Neuronal stem cell (in vitro differentiated cells): Measurements from ENCODE around the gene CHL1.

ENCODE experiments used
- DNase-seq: peaks from one replicate; pipeline ENCODE4 v3.0.0-alpha.2; 2013; ENCODE audit warnings: low spot score
- H2AFZ ChIP-seq: one replicate; pipeline ENCODE4 v1.6.1; 2013; ENCODE audit warnings: mild to moderate bottlenecking, low read length, inconsistent platforms
- H2AK5ac ChIP-seq: 2 replicates; pipeline ENCODE4 v1.6.1; 2013; ENCODE audit warnings: low read depth, mild to moderate bottlenecking, inconsistent platforms, low read length, moderate library complexity, mixed read lengths
- H2BK120ac ChIP-seq: 2 replicates; pipeline ENCODE4 v1.6.1; 2013; ENCODE audit warnings: low read depth, mild to moderate bottlenecking, inconsistent platforms, low read length, moderate library complexity, mixed read lengths
- H2BK12ac ChIP-seq: one replicate; pipeline ENCODE4 v1.6.1; 2013; ENCODE audit warnings: low read length, inconsistent platforms
- H2BK15ac ChIP-seq: 2 replicates; pipeline ENCODE4 v1.6.1; 2013; ENCODE audit warnings: mild to moderate bottlenecking, low read length, inconsistent platforms, mixed read lengths
- H2BK5ac ChIP-seq: one replicate; pipeline ENCODE4 v1.6.1; 2013; ENCODE audit warnings: inconsistent platforms, mild to moderate bottlenecking, low read length, moderate library complexity
- H3K14ac ChIP-seq: one replicate; pipeline ENCODE4 v1.6.1; 2013; ENCODE audit warnings: low read length, inconsistent platforms
- H3K18ac ChIP-seq: 2 replicates; pipeline ENCODE4 v1.6.1; 2013; ENCODE audit warnings: low read length, inconsistent platforms
- H3K23ac ChIP-seq: 2 replicates; pipeline ENCODE4 v1.6.1; 2013; ENCODE audit warnings: low read depth, mild to moderate bottlenecking, mixed read lengths, low read length, inconsistent platforms; ENCODE audit not compliant: poor library complexity
- H3K27ac ChIP-seq: replicated peaks from 3 replicates; pipeline ENCODE4 v1.5.1; 2013; ENCODE audit warnings: low read length, inconsistent platforms
- H3K27me3 ChIP-seq, 3 experiments: 2 replicates each; pipeline ENCODE4 v1.6.1; 2013; ENCODE audit warnings: low read length in 3 of 3, mild to moderate bottlenecking in 2 of 3, inconsistent platforms in 1 of 3, low read depth in 1 of 3, mixed read lengths in 1 of 3, moderate library complexity in 1 of 3; ENCODE audit not compliant: control insufficient read depth in 3 of 3, insufficient read depth in 3 of 3
- H3K36me3 ChIP-seq, 2 donors: replicated peaks in 1 of 2; 2 replicates each; pipeline ENCODE4 v1.6.1; 2013; ENCODE audit warnings: low read length in 2 of 2; ENCODE audit not compliant: control insufficient read depth in 2 of 2, insufficient read depth in 2 of 2
- H3K4ac ChIP-seq: 2 replicates; pipeline ENCODE4 v1.6.1; 2013; ENCODE audit warnings: inconsistent platforms, mild to moderate bottlenecking, low read length, moderate library complexity
- H3K4me1 ChIP-seq, 2 donors: 1 replicate in 1 of 2; 2 replicates in 1 of 2; pipeline ENCODE4 v1.6.1; 2013; ENCODE audit warnings: low read length in 2 of 2, low read depth in 1 of 2; ENCODE audit not compliant: control insufficient read depth in 2 of 2, insufficient read depth in 1 of 2
- H3K4me2 ChIP-seq: one replicate; pipeline ENCODE4 v1.6.1; 2013; ENCODE audit warnings: mild to moderate bottlenecking, low read length, inconsistent platforms; ENCODE audit not compliant: insufficient read depth, poor library complexity, severe bottlenecking
- H3K4me3 ChIP-seq, 2 donors: 2 replicates each; pipeline ENCODE4 v1.5.1; 2013; ENCODE audit warnings: low read length in 2 of 2, mild to moderate bottlenecking in 2 of 2, inconsistent platforms in 1 of 2, moderate library complexity in 1 of 2
- H3K79me1 ChIP-seq: one replicate; pipeline ENCODE4 v1.6.1; 2013; ENCODE audit warnings: low read depth, mild to moderate bottlenecking, inconsistent platforms, low read length, moderate library complexity
- H3K9ac ChIP-seq: one replicate; pipeline ENCODE4 v1.6.1; 2013; ENCODE audit warnings: mild to moderate bottlenecking, low read depth, low read length, inconsistent platforms; ENCODE audit not compliant: poor library complexity
- H3K9me3 ChIP-seq, 2 donors: replicated peaks in 1 of 2; 2 replicates each; pipeline versions ENCODE3 to v1.6.1; 2013; ENCODE audit warnings: low read length in 2 of 2, mild to moderate bottlenecking in 2 of 2, inconsistent platforms in 1 of 2, low read depth in 1 of 2, mixed read lengths in 1 of 2, moderate library complexity in 1 of 2; ENCODE audit not compliant: control insufficient read depth in 2 of 2, insufficient read depth in 1 of 2
- H4K8ac ChIP-seq: one replicate; pipeline ENCODE4 v1.6.1; 2013; ENCODE audit warnings: low read depth, mild to moderate bottlenecking, inconsistent platforms, low read length, moderate library complexity
- H4K91ac ChIP-seq: one replicate; pipeline ENCODE4 v1.6.1; 2013; ENCODE audit warnings: low read length, low read depth, mild to moderate bottlenecking, inconsistent platforms; ENCODE audit not compliant: poor library complexity
- WGBS, 2 donors: extraction: QIAGEN DNeasy Blood & Tissue Kit; methylation state at CpG; one replicate each; pipeline ENCODE4 v1.1.7; 2013; ENCODE audit warnings: missing lambda C conversion rate in 2 of 2, mixed read lengths in 1 of 2; ENCODE audit not compliant: insufficient read length in 2 of 2, insufficient replicate concordance in 1 of 2; ENCODE audit errors: extremely low coverage in 2 of 2; 5-methylcytosine and 5-hydroxymethylcytosine counted together

The CHL1 gene

DNA sequence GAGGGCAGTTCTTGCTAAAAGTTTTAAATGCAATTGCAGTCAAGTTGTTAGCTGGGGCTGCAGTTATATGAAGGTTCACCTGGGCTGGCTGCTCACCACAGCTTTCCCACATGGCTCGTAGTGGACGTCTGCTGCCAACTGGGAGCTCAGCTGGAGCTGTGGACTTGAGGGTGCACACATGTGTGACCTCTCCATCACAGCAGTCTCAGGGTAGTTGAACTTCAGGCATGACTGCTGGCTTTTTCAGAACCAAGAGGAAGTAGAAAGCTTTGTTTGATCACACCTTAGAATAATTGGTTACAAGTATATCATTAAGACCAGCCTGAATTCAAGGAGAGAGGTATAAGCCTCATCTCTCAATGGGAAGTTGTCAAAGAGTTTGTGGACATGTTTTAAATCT lies 74.1 kb downstream of the CHL1 start:
- no peak overlapping the region for H2BK15ac ChIP-seq
- no peak overlapping the region for H2BK120ac ChIP-seq
- no peak overlapping the region for H3K23ac ChIP-seq
- no peak overlapping the region for H2BK12ac ChIP-seq
- no peak for DNase-seq
- H3K4me2 ChIP-seq, result no peak overlapping the region
- no peak overlapping the region for H2AFZ ChIP-seq
- H3K27me3 ChIP-seq, result no peaks in the 10 kb centered on the region
- no CpG with 5 or more reads among the region's 2 CpGs for WGBS, 2 donors
- H3K79me1 ChIP-seq, result no peaks in the 10 kb centered on the region
- H3K9me3 ChIP-seq, result no peaks in the 10 kb centered on the region
- H3K36me3 ChIP-seq, result no peaks in the 10 kb centered on the region
- H3K9ac ChIP-seq, result no peak overlapping the region
- no peak overlapping the region for H3K27ac ChIP-seq
- H3K18ac ChIP-seq, result no peak overlapping the region
- H3K4ac ChIP-seq, result no peak overlapping the region
- no peak overlapping the region for H4K8ac ChIP-seq
- H3K4me3 ChIP-seq, result no peak overlapping the region
- H4K91ac ChIP-seq, result no peak overlapping the region
- H3K14ac ChIP-seq, result no peak overlapping the region
- H2AK5ac ChIP-seq, result no peak overlapping the region
- no peak overlapping the region for H2BK5ac ChIP-seq
- H3K4me1 ChIP-seq, result peaks cover 0 to 1% of the 10 kb centered on the region in 2 donors

DNA sequence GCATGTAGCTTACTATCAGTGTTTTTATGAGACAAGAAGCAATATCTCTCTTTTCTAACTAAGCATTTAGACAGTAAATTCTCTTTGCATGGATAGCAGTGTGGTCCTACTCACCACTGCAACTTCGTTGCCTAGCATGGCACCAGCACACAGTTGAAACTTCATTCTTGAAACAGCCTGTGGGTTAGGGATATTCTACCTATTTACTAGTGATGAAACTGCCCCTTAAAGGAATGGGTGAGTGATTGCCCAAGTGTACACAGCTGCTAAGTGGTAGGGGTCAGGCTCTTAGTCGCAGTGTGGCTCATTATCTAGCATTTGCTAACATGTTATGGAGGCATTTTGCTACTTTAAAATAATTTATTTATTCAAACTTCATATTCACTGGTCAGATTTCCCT lies 78.4 kb downstream of the CHL1 start:
- no CpG with 5 or more reads among the region's 2 CpGs for WGBS, 2 donors
- Histone ChIP-seq H3K4me2 (no peak overlapping the region), H4K91ac (no peak overlapping the region), H3K79me1 (no peaks in the 10 kb centered on the region), H2AK5ac (no peak overlapping the region), H3K9ac (no peak overlapping the region), H3K36me3 (no peaks in the 10 kb centered on the region), H4K8ac (no peak overlapping the region), H3K4me1 (peaks cover 0 to 1% of the 10 kb centered on the region in 2 donors), H2AFZ (no peak overlapping the region), H2BK120ac (no peak overlapping the region), H3K14ac (no peak overlapping the region), H3K23ac (no peak overlapping the region), H3K9me3 (no peaks in the 10 kb centered on the region), H2BK12ac (no peak overlapping the region), H2BK15ac (no peak overlapping the region), H3K27ac (no peak overlapping the region), H3K18ac (no peak overlapping the region), H3K27me3 (no peaks in the 10 kb centered on the region), H2BK5ac (no peak overlapping the region), H3K4me3 (no peak overlapping the region), H3K4ac (no peak overlapping the region)
- DNase-seq, result no peak

DNA sequence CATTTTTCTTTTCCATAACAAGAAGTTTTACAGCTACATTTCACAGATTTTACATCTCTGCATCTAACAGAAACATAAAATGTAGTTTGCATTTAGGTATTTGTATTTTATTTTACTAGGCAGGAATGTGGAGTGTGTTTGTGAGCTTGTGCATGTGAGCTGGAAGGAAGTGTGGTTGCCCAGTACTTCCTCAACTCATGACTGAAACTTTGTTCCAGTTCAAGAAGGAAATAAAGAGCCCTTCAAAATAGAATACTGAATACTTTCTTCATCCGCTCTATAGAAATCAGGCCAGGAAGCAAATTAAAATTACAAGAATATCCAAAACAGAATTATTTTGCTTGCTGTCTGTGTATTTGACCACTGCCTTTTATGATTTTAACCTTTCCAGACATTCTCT lies 81.3 kb downstream of the CHL1 start:
- no peak overlapping the region for H2BK5ac ChIP-seq
- H3K18ac ChIP-seq, result no peak overlapping the region
- H2BK15ac ChIP-seq, result no peak overlapping the region
- no peak for DNase-seq
- H3K4me3 ChIP-seq, result no peak overlapping the region
- H4K8ac ChIP-seq, result no peak overlapping the region
- H3K4ac ChIP-seq, result no peak overlapping the region
- H3K14ac ChIP-seq, result no peak overlapping the region
- H3K27ac ChIP-seq, result no peak overlapping the region
- H2BK12ac ChIP-seq, result no peak overlapping the region
- no peak overlapping the region for H2BK120ac ChIP-seq
- no peaks in the 10 kb centered on the region for H3K36me3 ChIP-seq
- H3K9ac ChIP-seq, result no peak overlapping the region
- WGBS, 2 donors, result no CpG with 5 or more reads among the region's 1 CpG
- H4K91ac ChIP-seq, result no peak overlapping the region
- H2AFZ ChIP-seq, result no peak overlapping the region
- H3K4me2 ChIP-seq, result no peak overlapping the region
- no peaks in the 10 kb centered on the region for H3K27me3 ChIP-seq
- no peaks in the 10 kb centered on the region for H3K79me1 ChIP-seq
- H2AK5ac ChIP-seq, result no peak overlapping the region
- peaks cover 0 to 1% of the 10 kb centered on the region in 2 donors for H3K4me1 ChIP-seq
- no peak overlapping the region for H3K23ac ChIP-seq
- H3K9me3 ChIP-seq, result no peaks in the 10 kb centered on the region

DNA sequence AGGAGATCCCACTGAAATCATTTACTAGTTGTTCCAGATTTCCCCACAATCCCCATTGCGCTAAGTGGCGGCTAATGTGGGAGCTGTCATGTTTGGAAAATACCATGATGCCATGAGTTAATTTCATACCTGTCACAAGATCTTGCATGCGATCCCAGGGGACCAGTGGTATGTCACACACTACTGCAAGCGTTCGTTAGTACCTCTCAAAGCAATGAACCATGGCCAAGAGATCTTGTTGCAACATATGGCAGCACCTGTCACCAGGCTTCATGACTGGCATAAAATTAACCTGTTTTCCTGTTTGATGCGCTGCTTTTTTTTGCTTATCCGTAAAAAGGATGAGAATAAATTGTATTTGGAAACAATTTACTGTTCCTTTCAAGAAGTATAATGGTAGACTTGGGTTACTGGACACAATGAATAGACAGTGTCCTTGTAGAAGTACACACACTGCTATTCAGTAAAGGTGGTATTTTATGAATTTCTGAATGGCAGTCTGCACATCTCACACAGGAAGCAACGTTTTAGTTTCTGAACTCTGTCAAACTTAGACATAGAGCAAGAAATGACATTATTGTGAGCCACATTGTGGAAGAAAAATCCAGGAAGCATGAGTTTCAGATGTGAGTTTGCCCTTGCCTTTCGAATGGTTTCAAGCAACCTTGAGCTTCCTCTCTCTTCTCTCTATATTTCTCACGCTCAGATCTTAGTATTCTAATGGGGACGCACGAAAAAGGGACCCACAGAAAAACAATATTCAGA lies 81.9 kb downstream of the CHL1 start:
- Histone ChIP-seq H3K23ac (no peak overlapping the region), H2BK5ac (no peak overlapping the region), H2BK120ac (no peak overlapping the region), H2AFZ (no peak overlapping the region), H3K79me1 (no peaks in the 10 kb centered on the region), H3K4ac (no peak overlapping the region), H3K4me1 (peaks cover 0 to 1% of the 10 kb centered on the region in 2 donors), H3K27me3 (no peaks in the 10 kb centered on the region), H3K9ac (no peak overlapping the region), H2BK12ac (no peak overlapping the region), H4K91ac (no peak overlapping the region), H3K36me3 (no peaks in the 10 kb centered on the region), H3K14ac (no peak overlapping the region), H3K4me2 (no peak overlapping the region), H4K8ac (no peak overlapping the region), H3K27ac (no peak overlapping the region), H3K4me3 (no peak overlapping the region), H3K9me3 (no peaks in the 10 kb centered on the region), H3K18ac (no peak overlapping the region), H2BK15ac (no peak overlapping the region), H2AK5ac (no peak overlapping the region)
- no peak for DNase-seq
- no CpG with 5 or more reads among the region's 12 CpGs for WGBS, 2 donors
